Endothelial cell (in vitro differentiated cells): ENCODE results near the gene DESI2. TPM values are rescaled to one million over a fixed set of nuclear protein-coding genes. Genes with fewer than 3 reads are reported as not detected.
"Not testable (repeated sequence)": the region's sequence is repeated elsewhere in the genome, so short reads cannot be mapped to it uniquely, and the experiment has no call there.

ENCODE experiments used
- DNase-seq: peaks from one replicate; pipeline ENCODE4 v3.0.0; 2021; ENCODE audit warnings: low spot score
- H3K27ac Mint-ChIP-seq: one replicate; pipeline ENCODE4 v1.8.0; 2021; ENCODE audit warnings: mixed read lengths, inconsistent platforms; ENCODE audit not compliant: unreplicated experiment
- H3K27me3 Mint-ChIP-seq: one replicate; pipeline ENCODE4 v1.8.0; 2021; ENCODE audit warnings: mild to moderate bottlenecking, moderate library complexity, mixed read lengths, inconsistent platforms; ENCODE audit not compliant: unreplicated experiment
- H3K36me3 Mint-ChIP-seq: one replicate; pipeline ENCODE4 v1.8.0; 2021; ENCODE audit warnings: mild to moderate bottlenecking, low read depth, mixed read lengths, inconsistent platforms; ENCODE audit not compliant: unreplicated experiment
- H3K4me1 Mint-ChIP-seq: one replicate; pipeline ENCODE4 v1.8.0; 2021; ENCODE audit warnings: mild to moderate bottlenecking, mixed read lengths, inconsistent platforms; ENCODE audit not compliant: unreplicated experiment
- H3K4me3 Mint-ChIP-seq: one replicate; pipeline ENCODE4 v1.8.0; 2021; ENCODE audit warnings: mild to moderate bottlenecking, mixed read lengths, inconsistent platforms; ENCODE audit not compliant: unreplicated experiment
- H3K9me3 Mint-ChIP-seq: one replicate; pipeline ENCODE4 v1.8.0; 2021; ENCODE audit warnings: mixed read lengths, inconsistent platforms; ENCODE audit not compliant: unreplicated experiment
- CTCF ChIP-seq: fragments of 200-600 bp; sonication (generic); IDR thresholded peaks from one replicate; pipeline ENCODE4 v1.5.0; 2021; ENCODE audit warnings: antibody characterized with exemption; ENCODE audit not compliant: unreplicated experiment
- total RNA-seq: library from RNA; stranded (reverse); fragmentation: NEBNext Ultra II Directional; extraction: Animal tissue kit (Norgen Biotek cat#: 25700); gene quantifications from one replicate; pipeline ENCODE4 v1.2.1, GENCODE V29; 2021; ENCODE audit not compliant: unreplicated experiment

The DESI2 gene
- total RNA-seq, 1 donor from 2014 or later = 52.5 TPM

DNA sequence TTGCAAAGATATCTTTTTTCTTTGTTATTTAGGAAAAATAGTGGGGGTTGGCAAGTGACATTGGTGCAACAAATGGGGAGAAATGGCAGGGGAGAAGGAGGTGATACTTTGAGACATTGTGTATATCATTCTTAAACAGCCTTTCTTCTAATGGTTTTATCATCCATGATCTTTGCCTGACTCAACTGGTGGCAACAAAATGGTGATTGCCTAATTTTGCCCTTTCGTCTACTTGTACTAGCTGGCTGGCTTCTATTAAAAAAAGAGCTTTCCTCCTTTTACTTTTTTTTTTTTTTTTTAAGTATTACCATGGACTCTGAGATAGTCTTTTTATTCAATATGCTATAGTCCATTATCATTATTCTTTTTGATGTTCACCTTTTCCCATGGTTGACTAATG is 27.7 kb downstream of the DESI2 start:
- Mint-ChIP-seq H3K36me3 (peaks cover 17% of the 10 kb centered on the region), H3K27me3 (no peaks in the 10 kb centered on the region), H3K4me1 (peaks cover 10% of the 10 kb centered on the region), H3K9me3 (no peaks in the 10 kb centered on the region), H3K27ac (no peak overlapping the region), H3K4me3 (no peak overlapping the region)
- no peak for TF ChIP-seq CTCF
- DNase-seq = no peak

DNA sequence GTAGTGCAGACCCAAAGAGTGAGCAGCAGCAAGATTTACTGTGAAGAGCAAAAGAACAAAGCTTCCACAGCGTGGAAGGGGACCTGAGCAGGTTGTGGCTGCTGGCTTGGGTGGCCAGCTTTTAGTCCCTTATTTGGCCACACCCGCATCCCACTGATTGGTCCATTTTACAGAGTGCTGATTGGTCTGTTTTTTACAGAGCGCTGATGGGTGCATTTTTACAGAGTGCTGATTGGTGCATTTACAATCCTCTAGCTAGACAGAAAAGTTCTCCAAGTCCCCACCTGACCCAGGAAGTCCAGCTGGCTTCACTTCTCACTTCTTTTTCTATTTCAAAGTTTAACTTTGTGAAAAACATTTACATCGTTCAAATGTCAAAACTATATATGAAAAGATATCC is 29.2 kb downstream of the DESI2 start:
- Mint-ChIP-seq H3K36me3 (peaks cover 17% of the 10 kb centered on the region), H3K4me3 (peak overlapping the region; percentile 62), H3K4me1 (peaks cover 19% of the 10 kb centered on the region)
- H3K9me3 Mint-ChIP-seq, DNase-seq, H3K27me3 Mint-ChIP-seq, H3K27ac Mint-ChIP-seq: not testable (repeated sequence)

GRCh38 chr1:244695937-244696336 is 43.0 kb downstream of the DESI2 start:
- no peaks in the 10 kb centered on the region for H3K9me3 Mint-ChIP-seq
- no peak for DNase-seq
- peaks cover 42% of the 10 kb centered on the region for H3K36me3 Mint-ChIP-seq
- H3K4me1 Mint-ChIP-seq = no peaks in the 10 kb centered on the region
- H3K27me3 Mint-ChIP-seq = peaks cover 2% of the 10 kb centered on the region
- no peak overlapping the region for H3K27ac Mint-ChIP-seq
- TF ChIP-seq CTCF = no peak
- no peak overlapping the region for H3K4me3 Mint-ChIP-seq

GRCh38 chr1:244699741-244700140 is 46.8 kb downstream of the DESI2 start:
- H3K27me3 Mint-ChIP-seq = peaks cover 5% of the 10 kb centered on the region
- no peaks in the 10 kb centered on the region for H3K4me1 Mint-ChIP-seq
- H3K27ac Mint-ChIP-seq = no peak overlapping the region
- no peak for DNase-seq
- TF ChIP-seq CTCF = no peak
- peaks cover 41% of the 10 kb centered on the region for H3K36me3 Mint-ChIP-seq
- no peaks in the 10 kb centered on the region for H3K9me3 Mint-ChIP-seq
- H3K4me3 Mint-ChIP-seq = peak overlapping the region; percentile 79

DNA sequence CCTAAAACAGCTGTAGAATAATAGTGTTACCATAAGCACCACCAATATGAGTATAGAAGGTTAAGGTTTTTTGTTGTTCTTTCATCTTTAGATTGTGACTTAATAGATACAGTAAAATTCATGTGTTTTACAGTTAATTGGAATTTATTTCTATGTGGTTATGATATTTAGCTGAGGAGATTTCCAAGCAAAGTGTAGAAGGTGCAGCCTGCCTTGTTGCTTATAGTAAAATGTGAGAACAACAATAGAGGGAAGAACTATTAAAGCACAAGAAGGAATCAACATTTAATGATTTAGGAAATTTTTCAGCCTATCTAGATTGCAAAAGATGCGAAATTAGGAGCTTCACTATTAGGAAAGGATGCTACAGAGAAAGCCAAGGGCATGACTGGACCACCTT is 47.9 kb downstream of the DESI2 start:
- Mint-ChIP-seq H3K4me1 (no peaks in the 10 kb centered on the region), H3K9me3 (no peaks in the 10 kb centered on the region), H3K36me3 (peaks cover 41% of the 10 kb centered on the region), H3K27ac (no peak overlapping the region), H3K4me3 (peak overlapping the region; percentile 45), H3K27me3 (peaks cover 5% of the 10 kb centered on the region)
- TF ChIP-seq CTCF = no peak
- DNase-seq = no peak

GRCh38 chr1:244702620-244703019 is 49.7 kb downstream of the DESI2 start:
- Mint-ChIP-seq H3K27me3 (peaks cover 2% of the 10 kb centered on the region), H3K4me3 (no peak overlapping the region), H3K36me3 (peaks cover 41% of the 10 kb centered on the region), H3K4me1 (no peaks in the 10 kb centered on the region), H3K27ac (no peak overlapping the region), H3K9me3 (no peaks in the 10 kb centered on the region)
- DNase-seq = no peak
- TF ChIP-seq CTCF = no peak
